ENCODE results near the gene ASMTL.

GRCh38 chrX:1484638-1485019 lies 31.9 kb upstream of the ASMTL start:
- TF ChIP-seq, protein P1, sequence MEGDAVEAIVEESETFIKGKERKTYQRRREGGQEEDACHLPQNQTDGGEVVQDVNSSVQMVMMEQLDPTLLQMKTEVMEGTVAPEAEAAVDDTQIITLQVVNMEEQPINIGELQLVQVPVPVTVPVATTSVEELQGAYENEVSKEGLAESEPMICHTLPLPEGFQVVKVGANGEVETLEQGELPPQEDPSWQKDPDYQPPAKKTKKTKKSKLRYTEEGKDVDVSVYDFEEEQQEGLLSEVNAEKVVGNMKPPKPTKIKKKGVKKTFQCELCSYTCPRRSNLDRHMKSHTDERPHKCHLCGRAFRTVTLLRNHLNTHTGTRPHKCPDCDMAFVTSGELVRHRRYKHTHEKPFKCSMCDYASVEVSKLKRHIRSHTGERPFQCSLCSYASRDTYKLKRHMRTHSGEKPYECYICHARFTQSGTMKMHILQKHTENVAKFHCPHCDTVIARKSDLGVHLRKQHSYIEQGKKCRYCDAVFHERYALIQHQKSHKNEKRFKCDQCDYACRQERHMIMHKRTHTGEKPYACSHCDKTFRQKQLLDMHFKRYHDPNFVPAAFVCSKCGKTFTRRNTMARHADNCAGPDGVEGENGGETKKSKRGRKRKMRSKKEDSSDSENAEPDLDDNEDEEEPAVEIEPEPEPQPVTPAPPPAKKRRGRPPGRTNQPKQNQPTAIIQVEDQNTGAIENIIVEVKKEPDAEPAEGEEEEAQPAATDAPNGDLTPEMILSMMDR (IDR thresholded peaks at IDR 0.05), result no peak
- no peak for TF ChIP-seq POLR2AphosphoS5 (IDR thresholded peaks at IDR 0.05)
- TF ChIP-seq POLR2A (IDR thresholded peaks at IDR 0.05), result no peak
